HG02938 (cell line): ENCODE results near the gene RASSF3.
"Not testable (repeated sequence)": the region's sequence is repeated elsewhere in the genome, so short reads cannot be mapped to it uniquely, and the experiment has no call there.

Experiments
- ATAC-seq: cut with Tn5 transposase; IDR thresholded peaks from one replicate; pipeline ENCODE4 v1.9.1; 2021; ENCODE audit warnings: mild to moderate bottlenecking, moderate library complexity; ENCODE audit not compliant: unreplicated experiment

The RASSF3 gene

GRCh38 chr12:64610079-64610659 is at the start of gene RASSF3:
TSS of gene RASSF3 (plus strand) at chr12:64610495. CDS start at chr12:64610633, 138 bp downstream.
- ATAC-seq = peak; percentile 39

GRCh38 chr12:64561302-64562136 is 48.8 kb upstream of the RASSF3 start:
- no peak for ATAC-seq

GRCh38 chr12:64566122-64566521 is 44.2 kb upstream of the RASSF3 start:
- no peak for ATAC-seq

GRCh38 chr12:64566831-64567517 is 43.3 kb upstream of the RASSF3 start:
- ATAC-seq = no peak

GRCh38 chr12:64567570-64567969 is 42.7 kb upstream of the RASSF3 start:
- ATAC-seq = no peak

GRCh38 chr12:64568298-64568697 is 42.0 kb upstream of the RASSF3 start:
- no peak for ATAC-seq

- no peak for ATAC-seq
These were observed 40.2 kb upstream of the RASSF3 start for GRCh38 chr12:64569923-64570691.

GRCh38 chr12:64571411-64571810 is 38.9 kb upstream of the RASSF3 start:
- ATAC-seq = no peak

- no peak for ATAC-seq
These were observed 38.1 kb upstream of the RASSF3 start for GRCh38 chr12:64572241-64572640.

GRCh38 chr12:64574837-64575236 is 35.5 kb upstream of the RASSF3 start:
- ATAC-seq = no peak

- no peak for ATAC-seq
These were observed 33.2 kb upstream of the RASSF3 start for GRCh38 chr12:64577046-64577445.

GRCh38 chr12:64578566-64578965 is 31.7 kb upstream of the RASSF3 start:
- ATAC-seq = no peak

GRCh38 chr12:64580681-64581080 is 29.6 kb upstream of the RASSF3 start:
- ATAC-seq = no peak

- no peak for ATAC-seq
These were observed 28.2 kb upstream of the RASSF3 start for GRCh38 chr12:64582114-64582513.

- ATAC-seq = no peak
These were observed 27.4 kb upstream of the RASSF3 start for GRCh38 chr12:64582862-64583261.

- not testable (repeated sequence) for ATAC-seq
These were observed 26.9 kb upstream of the RASSF3 start for GRCh38 chr12:64583395-64583770.

GRCh38 chr12:64583771-64584421 is 26.4 kb upstream of the RASSF3 start:
- no peak for ATAC-seq

- no peak for ATAC-seq
These were observed 25.2 kb upstream of the RASSF3 start for GRCh38 chr12:64585104-64585503.

GRCh38 chr12:64587447-64587846 is 22.8 kb upstream of the RASSF3 start:
- no peak for ATAC-seq

- ATAC-seq = no peak
These were observed 20.1 kb upstream of the RASSF3 start for GRCh38 chr12:64590183-64590582.
